GM19467 (cell line): Measurements from ENCODE around the gene ALK.

Source experiments
- ATAC-seq: cut with Tn5 transposase; IDR thresholded peaks from one replicate; pipeline ENCODE4 v1.9.1; 2021; ENCODE audit warnings: mild to moderate bottlenecking, moderate library complexity; ENCODE audit not compliant: unreplicated experiment

The ALK gene

DNA sequence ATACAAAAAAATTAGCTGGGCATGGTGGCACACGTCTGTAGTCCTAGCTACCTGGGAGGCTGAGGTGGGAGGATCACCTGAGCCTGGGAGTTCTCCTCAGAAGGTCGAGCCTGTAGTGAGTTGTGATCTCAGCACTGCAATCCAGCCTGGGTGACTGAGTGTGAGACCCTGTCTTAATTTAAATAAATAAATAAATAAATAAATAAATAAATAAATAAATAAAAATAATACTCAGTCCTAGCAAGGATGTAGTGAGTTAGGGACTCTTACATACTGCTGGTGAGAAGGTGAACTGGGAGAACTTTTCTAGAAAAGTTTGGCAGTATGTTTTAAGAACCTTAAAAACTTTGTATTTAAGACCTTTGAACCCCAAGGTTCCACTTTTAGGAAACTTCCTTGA is 576.1 kb downstream of the ALK start:
- no peak for ATAC-seq

DNA sequence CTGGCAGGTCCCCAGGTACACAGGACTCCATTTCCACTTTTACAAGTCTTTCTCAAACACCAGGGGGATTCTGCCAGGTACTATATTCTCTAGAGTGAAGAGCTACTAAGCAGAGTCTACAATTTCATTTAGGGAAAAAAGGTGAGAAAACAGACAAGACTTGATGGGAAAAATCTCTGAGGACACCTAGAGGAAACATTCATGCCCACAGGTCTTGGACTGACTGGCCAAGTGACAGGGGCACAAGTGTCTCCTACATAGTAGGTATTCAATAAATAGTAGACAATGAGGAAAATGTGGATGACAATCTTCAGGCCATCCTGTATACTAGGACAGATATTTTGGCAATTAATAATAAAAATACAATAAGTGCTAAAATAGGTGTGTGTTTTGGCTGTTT is 577.6 kb downstream of the ALK start:
- no peak for ATAC-seq

DNA sequence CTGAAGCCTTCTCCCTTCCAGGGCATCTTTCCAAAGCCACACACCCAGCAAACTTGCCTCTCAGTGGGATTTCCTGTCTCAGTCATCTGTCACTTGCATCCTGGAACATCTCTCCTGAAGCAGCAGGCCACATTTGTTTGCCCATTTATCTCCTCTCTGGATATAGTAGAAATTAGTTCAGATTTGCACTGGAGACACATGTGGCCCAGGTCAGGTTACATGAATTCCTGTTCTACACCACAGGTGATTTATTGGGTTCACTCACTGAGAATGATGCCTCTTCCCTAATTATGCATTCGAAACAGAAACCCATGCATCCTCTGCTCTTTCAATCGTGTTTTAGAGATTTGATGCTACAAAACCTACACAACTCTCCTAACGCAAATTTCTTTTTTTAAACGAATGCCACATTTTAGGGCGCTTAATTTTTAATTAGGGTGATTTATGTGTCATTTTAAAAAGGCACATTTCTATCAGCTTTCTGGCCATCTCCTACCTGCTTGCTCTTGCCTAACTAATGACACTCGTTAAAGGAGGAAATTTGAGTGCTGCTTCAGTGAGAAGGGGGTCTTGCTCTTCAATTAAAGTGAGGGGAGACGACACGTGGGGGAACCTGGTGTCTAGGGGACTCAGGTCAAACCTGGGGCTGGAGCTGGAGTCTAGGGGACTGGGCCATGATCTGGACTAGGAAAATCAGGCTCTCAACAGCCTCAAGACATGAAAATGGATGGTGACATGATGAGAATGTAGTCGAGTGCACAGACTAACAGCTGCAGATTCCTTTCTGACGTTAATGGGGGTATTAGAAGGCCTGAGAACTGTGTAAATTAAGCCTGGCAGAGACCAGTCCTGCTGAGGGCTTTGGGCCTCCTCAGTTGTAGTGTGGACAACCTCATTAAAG is 584.8 kb downstream of the ALK start:
- ATAC-seq, result no peak

DNA sequence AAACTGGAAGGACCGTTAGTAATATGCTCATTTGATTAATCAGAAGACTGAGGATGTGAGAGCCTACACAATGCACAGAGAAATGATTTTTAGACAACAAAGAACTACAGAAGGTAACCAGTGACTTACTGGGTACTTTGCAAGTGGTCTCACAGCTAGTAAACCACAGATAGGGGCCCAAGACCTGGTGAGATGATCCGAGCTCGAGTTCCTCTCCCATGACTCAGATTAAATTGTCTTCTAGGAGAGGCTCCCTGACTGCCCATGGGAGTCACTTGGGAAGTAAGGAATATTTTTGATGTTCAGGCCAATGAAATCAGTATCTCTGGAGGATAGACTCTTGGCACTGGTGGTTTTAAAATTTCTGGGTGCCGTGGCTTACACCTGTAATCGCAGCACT is 586.0 kb downstream of the ALK start:
- ATAC-seq, result no peak

DNA sequence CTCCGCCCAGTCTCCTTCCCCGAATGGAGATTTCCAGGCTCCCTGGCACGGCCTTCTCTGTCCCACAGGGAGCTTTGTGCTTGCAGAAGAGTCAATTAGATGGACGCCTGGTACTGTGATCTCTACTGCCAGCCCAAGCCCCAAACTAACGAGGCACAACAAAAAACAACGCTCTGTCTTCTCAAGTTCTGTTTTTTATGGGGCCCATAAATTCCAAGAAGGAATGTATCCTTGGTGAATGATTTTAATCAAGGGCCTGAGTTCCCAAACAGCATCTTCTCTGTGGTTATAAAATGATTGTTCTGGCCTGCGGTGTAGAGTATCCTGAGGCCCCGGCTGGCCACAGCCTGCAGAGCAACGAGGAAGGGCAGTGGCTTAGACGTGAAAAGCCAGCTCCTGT is 586.7 kb downstream of the ALK start:
- ATAC-seq, result no peak

DNA sequence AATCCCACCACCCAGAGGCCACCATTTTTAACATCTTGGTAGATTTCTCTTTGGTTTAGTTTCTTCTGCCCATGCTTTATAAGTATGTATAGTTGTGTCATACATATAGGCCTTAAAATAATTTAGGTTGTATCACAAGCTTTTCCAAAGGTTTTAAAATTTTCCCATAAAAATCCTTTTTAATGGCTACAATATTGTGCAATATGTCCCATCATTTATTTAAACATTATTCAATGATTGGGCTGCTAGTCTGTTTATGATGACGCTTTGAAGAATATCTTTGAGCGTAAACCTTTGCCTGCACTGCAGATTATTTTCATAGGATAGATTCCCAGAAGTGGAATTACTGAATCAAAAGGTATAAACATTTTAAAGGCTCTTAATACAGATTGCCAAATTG is 588.8 kb downstream of the ALK start:
- ATAC-seq, result no peak

DNA sequence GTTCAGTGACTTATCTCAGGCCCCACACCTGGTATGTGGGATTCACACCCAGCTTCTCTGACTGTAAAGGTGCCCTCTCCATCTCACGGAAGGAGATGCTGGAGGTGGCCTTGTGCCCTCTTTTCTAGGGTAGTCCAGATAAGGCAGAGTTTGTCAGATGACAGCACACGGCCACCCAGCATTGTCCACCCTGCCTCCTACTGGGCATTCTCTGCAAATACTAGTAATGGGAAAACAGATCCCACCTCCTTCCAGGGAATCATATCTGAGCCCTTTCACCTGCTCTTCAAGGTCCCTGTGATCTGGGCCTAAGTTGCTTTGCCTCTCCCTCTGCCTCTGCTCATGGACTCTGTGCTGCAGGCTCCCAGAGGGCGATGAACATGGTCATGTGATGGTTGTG is 591.5 kb downstream of the ALK start:
- ATAC-seq, result no peak

DNA sequence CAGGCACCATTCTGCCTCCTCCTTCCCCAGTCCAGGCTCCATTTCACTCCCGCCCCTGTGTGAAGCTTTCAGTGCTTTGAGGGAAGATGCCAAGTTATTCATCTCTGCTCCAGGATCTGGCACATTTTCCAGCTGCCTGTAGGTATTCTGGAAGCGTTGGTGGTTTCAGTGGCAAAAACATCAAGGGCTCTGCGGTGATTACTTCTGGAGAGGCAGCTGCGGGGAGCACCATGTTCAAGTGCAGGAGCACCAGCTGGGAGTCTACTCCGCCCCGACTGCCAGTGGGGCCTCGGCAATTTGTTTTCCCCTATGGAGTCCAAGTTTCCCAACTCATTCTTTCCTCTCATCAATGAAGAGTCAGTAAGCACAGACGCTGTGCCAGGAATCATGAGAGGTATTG is 594.5 kb downstream of the ALK start:
- ATAC-seq, result no peak

DNA sequence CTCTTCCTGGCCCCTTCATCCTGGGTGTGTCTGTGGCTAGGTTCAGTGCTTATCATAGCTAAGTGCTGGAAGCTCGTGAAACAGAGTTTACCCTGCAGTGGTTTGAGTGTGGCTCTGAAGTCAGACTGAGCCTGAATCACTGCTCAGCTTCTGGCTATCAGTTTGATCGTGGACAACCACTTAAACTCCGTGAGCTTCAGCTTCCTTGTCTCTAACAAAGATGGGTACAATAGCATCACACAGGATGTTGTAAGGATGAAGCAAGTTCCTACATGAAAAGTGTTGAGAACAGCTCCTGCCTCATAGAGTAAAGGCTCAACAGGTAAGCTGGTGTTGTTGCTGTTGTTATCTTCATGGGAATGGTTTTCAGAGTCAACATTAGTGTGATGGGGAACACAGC is 595.8 kb downstream of the ALK start:
- no peak for ATAC-seq

DNA sequence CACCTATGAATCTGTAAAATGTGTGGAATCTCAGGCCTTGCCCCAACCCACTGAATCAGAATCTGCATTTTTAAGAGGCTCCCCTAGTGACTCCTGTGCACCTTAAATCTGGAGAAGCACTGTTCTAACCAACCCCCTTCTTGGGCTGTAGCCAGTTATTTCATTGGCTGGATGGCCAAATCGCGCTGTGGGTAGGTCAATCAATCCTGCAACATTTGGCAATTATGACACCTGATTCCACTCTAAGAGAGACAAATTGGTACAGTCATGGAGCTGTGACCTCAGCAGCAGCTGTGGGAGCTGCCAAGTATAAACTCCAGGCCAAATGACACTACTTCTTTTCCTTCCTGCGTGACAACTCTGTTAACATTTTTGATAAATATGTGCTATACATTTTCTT is 597.4 kb downstream of the ALK start:
- ATAC-seq, result no peak

DNA sequence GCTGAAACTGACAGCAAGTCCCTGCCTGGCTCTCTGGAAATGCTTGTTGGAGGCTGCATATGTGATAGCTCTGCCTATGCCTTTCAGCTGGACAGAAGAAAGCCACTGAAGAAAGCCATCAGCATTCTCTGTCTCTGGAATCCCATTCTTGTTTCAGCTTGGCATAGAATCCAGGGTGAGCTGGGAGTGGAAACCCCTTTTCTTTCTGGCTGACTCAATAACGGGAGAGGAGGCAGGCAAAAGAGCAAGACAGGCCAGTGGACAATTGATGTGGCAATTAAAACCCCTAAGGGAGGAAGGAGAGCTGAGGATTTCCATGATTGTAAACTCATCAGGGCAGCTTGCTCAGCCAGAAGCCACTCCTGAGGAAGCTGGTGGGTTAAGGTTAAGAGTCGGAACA is 598.1 kb downstream of the ALK start:
- ATAC-seq, result no peak

DNA sequence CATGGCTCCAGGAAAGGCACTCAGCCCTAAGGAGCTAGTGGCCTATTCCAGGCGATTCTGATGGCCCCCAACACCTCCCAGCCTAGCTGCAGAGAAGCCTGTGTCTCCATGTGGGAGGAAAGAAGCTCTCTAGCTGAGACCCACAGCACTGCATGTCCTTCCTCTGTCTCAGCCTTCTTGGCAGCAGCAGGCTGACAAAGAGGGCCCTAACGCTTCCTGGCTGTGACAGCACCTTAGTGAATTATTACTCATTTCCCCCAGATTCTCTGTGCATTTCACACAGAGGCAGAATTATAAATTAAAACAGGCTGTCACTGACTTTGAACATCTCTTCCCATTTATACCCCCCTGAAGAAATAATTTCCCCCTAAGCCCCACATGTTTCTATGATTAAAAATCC is 599.4 kb downstream of the ALK start:
- ATAC-seq, result no peak

DNA sequence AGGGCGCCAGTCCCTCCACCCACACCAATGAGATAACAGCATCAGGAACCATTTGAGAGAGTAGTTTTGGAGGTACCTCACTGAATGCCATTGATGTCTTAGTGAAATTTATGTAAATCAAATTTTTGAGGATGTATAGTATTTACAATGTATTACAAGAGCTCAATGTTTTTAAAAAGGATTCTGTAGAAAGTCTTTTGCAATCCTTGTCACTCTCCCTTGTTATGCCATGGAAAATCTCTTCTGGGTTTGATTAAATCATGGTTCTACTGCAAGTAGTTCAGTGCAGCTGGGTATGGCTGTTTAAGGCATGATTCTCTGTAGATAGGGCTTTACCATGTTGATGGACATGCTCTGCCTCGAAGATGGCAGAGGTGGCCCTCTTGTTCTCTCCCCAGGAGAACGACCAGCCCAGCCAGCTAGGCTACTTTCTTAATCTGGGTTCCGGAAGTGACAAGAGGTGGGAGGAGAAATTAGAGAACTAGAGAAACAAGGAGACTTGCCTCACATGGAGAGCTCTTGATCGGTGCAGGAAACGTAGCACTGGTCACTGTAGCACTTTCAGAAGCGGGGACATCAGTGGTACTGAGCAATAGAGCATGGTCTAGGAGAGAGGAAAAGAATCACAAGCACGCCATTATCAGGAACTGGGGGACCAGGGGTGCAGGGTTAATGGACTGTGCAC is 603.4 kb downstream of the ALK start:
- ATAC-seq, result no peak

DNA sequence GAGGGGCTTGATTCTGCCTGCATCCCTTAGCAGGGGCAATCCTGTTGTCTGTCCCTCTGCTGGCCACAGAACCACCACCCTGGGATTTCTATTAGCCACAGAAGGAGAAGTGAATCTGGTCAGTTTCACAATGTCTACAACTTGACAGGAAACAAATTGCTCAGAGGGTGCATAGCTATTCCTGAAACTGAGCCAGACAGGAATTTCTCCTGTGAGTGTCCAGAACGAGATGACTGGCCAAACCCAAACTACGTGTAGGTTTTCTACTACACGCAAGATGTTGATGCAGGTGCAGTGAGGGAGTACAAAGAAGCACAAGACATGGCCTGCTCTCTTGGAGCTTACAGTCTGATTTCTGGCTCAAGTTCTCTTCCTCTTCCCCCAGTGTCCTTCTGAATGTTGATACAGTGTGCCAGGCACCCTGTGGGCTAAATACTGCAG is 604.3 kb downstream of the ALK start:
- no peak for ATAC-seq

DNA sequence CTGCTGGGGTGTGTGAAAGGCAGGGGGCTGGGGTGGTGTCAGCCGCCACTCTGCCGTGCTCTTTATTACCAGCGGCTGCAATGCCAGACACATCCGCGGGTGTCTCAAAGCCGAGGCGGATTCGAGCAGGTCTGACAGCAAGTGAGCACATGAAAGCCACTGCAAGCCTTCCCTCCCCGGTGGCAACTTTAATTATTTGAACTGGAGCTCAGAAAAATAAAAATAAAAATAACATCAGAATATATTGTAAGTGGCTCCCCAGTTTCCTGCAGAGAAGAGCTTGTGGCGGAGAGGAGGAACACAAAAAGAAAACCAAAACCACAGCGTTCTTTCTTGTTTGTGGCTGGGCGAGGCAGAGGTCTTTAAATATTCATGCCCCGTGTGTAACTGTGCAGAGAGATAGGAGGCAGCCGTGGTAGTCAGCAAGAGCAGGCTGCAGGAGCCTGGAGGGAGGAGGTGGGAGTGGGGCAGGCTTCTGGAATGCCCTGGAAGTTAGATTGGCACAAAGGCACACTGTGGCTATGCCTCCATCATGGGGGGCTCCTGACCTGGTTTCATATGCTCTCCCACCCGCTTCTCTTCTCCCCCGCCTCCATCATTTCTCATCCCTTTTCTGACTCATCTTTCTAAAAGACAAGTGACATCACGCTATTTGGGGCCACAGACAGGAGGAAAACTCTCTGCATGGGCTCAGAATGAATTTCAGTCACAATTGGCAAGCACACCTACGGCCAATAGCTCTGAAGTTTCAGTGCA is 606.4 kb downstream of the ALK start:
- peak; percentile 79 for ATAC-seq

DNA sequence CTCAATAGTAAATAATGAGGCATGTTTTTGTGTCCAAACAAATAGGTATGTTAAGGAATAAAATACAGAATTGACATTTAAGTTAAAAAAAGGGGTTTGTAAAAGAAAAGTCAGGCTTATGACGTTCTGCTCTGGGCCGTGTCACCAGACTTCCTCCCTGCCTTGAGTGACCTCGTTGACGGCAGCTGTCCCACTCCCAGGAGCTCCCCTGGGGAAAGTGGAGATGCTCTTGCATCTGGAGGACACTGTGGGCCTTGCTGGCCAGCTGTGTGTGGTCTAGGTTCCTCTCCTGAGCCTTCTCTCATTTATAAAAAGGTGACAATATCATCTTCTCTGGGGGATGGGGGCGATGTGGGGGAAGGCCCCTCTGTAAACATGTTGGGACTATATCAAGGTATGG is 609.9 kb downstream of the ALK start:
- ATAC-seq, result no peak

DNA sequence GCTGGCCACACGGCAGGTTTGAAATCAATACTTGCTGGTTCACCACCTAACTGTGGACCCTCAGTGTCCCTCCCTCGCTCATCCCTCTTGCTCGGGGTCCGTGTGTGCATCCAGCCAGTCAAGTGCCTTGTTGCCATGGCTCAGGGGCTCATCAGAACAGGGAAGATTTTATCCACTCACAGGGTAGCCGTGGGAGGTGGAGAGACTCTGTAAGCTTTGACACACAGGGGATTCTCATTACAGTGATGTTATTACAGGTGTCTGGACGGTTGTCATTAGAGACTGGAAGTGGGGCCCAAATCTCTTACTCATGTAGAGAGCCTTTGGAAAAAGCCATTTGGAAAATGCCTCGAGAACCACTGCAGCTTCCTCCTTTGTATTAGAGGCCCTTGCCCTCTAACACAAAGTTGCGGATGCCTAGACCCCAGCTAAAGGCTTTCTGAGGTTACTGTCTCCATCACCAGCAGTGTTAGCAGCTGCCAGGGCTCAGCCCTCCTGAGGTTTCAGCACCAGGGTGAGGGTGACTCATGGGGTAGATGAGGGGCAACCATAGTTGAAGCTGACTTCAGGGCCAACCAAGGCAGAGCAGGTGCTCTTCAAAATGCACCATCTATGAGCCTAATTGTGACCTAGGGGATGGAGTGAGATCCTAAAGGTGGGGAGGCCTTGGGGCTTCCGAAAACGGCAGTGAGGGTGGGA is 610.6 kb downstream of the ALK start:
- no peak for ATAC-seq

DNA sequence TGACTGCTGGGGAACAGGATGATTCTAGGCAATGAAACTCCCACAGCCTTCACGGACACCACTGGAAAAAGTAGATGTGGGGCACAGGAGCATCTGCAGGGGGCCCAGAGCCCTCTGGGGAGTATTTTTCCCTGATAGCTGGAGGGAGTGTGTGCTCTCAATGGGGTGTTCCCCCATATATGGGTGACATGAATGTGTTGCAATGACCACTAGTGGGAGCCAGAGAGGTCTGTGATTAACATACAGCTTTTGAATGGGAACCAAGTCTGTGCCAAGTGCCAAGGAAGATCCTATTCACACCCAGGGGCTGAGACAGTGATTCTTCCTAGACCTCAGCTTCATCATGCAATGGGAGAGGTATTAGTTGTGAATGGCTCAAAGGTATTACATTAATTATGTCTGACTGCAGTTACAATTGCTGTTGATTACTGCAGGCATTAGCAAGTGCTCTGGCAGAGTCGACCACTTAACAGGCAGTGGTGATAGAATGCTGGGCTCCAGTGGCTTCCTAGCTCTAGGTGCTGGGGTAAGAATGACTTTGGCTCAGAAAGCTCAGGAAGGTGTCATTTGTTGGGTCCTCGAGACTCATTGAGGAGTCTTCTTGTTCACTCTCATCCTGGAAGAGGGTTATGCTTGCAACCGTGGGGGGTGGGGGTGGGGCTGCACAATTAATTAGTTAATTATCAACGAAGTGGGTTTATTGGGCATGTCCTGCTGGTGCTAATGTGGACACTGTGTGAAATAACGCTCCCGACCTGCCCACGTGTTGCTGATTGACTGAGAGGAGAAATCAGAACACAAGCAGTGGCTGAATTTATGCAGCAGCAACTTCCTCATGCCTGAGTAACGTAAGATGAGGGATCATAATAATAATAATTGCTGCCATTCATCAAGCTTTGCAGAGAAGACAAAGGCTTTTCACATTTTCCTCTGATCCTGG is 612.0 kb downstream of the ALK start:
- ATAC-seq, result peak; percentile 51

DNA sequence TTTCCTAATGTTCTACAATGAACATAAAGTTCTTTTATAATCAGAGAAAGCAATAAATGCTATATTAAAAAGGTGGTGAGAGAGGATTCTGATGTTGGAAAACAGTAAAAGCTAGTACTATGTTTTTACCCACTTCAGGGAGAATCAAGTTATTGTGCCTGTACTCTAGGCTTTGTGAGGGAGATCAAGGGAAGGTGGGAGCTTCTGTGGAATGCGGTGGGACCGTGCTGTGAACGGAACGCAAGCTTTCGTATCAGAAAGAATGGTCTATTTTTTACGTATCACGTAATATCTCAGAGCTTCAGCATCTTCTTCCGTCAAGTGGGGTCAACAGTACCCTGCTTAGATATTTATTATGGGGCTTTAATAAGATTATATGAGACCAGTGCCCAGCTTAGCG is 613.0 kb downstream of the ALK start:
- ATAC-seq, result no peak

DNA sequence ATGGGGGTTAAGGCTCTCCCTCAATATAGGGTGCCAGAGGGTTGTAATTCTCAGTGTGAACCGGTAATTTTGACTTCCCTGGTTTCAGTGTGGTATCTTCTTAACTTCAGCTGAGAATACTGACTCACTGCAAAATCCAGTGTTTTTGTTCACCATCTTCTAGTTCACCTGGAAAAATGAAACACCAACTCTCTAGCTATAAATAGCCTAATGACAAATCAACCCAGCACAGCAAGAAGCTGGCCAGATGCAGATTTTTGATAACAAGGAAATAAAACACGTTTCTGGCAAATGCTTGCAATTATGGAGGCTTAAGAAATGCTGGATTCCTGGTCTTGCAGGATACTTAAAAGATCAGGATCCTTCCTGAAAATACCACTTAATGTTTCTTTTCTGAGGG is 613.9 kb downstream of the ALK start:
- ATAC-seq, result no peak
